H1 (cell line): ENCODE data around the gene TTI1.

ENCODE experiments used
- BRCA1 ChIP-seq: IDR thresholded peaks from 2 replicates; pipeline ENCODE4 v1.6.1; 2012; ENCODE audit warnings: low read depth, low read length, improper control_type of control experiment
- CHD1 ChIP-seq: IDR thresholded peaks from 2 replicates; pipeline ENCODE4 v1.6.1; 2012; ENCODE audit warnings: low read depth, low read length, improper control_type of control experiment
- EGR1 ChIP-seq: IDR thresholded peaks from 2 replicates; pipeline ENCODE4 v1.6.1; 2011; ENCODE audit warnings: low read depth, low read length, borderline replicate concordance
- EP300 ChIP-seq, 2 experiments: IDR thresholded peaks; 1 replicate in 1 of 2; 2 replicates in 1 of 2; pipeline ENCODE4 v1.6.1; 2011 to 2012; ENCODE audit warnings: low read depth in 2 of 2, low read length in 2 of 2, mild to moderate bottlenecking in 2 of 2, borderline replicate concordance in 1 of 2, inconsistent platforms in 1 of 2, moderate library complexity in 1 of 2
- EZH2 ChIP-seq: fragments of 200-600 bp; sonication (generic); IDR thresholded peaks from 2 replicates; pipeline ENCODE4 v1.7.1; 2012; ENCODE audit warnings: low read depth, mild to moderate bottlenecking, moderate library complexity, low read length, inconsistent platforms; ENCODE audit not compliant: severe bottlenecking
- GABPA ChIP-seq: IDR thresholded peaks from 2 replicates; pipeline ENCODE4 v1.6.1; 2011; ENCODE audit warnings: mild to moderate bottlenecking, low read length, moderate library complexity, borderline replicate concordance; ENCODE audit not compliant: insufficient read depth
- MAX ChIP-seq: IDR thresholded peaks from 2 replicates; pipeline ENCODE4 v1.6.1; 2012; ENCODE audit warnings: inconsistent platforms
- POLR2A ChIP-seq, 2 experiments: IDR thresholded peaks; 1 replicate in 1 of 2; 2 replicates in 1 of 2; pipeline ENCODE4 v1.6.1; 2011; ENCODE audit warnings: low read depth in 2 of 2, low read length in 2 of 2, mild to moderate bottlenecking in 2 of 2; ENCODE audit errors: control extremely low read depth in 1 of 2
- POLR2AphosphoS5 ChIP-seq: IDR thresholded peaks from 2 replicates; pipeline ENCODE4 v1.6.1; 2011; ENCODE audit warnings: low read depth, low read length
- SIN3A ChIP-seq, 2 experiments: IDR thresholded peaks in 1 of 2; conservative IDR thresholded peaks in 1 of 2; 2 replicates each; pipeline ENCODE4 v1.6.1; 2011 to 2012; ENCODE audit warnings: low read length in 2 of 2, improper control_type of control experiment in 1 of 2, low read depth in 1 of 2, mild to moderate bottlenecking in 1 of 2
- SUZ12 ChIP-seq: fragments of 200-600 bp; sonication (generic); IDR thresholded peaks from 2 replicates; pipeline ENCODE4 v1.6.1; 2012; ENCODE audit warnings: mild to moderate bottlenecking, inconsistent platforms, low read length, moderate library complexity, mixed read lengths
- YY1 ChIP-seq: IDR thresholded peaks from 2 replicates; pipeline ENCODE4 v1.6.1; 2011; ENCODE audit warnings: low read depth, mild to moderate bottlenecking, low read length
- ZNF274 ChIP-seq: IDR thresholded peaks from 2 replicates; pipeline ENCODE4 v1.7.0; 2012; ENCODE audit warnings: low read length, borderline replicate concordance; ENCODE audit errors: extremely low read depth
- TF ChIP-seq, protein P1 (sequence below), 3 experiments: IDR thresholded peaks; 1 replicate in 2 of 3; 2 replicates in 1 of 3; pipeline versions ENCODE4 v1.5.1 to v1.6.1; 2011; ENCODE audit warnings: low read length in 3 of 3, mild to moderate bottlenecking in 3 of 3, inconsistent platforms in 2 of 3, low read depth in 1 of 3, moderate library complexity in 1 of 3; ENCODE audit not compliant: insufficient read depth in 1 of 3; ENCODE audit errors: control extremely low read depth in 1 of 3

GRCh38 chr20:38029453-38029852 is 3.8 kb downstream of the TTI1 start:
- no peak for TF ChIP-seq YY1
- TF ChIP-seq EGR1 = no peak
- TF ChIP-seq MAX = no peak
- no peak for TF ChIP-seq SIN3A (conservative IDR thresholded peaks at IDR 0.05 in 1 of 2, IDR thresholded peaks at IDR 0.05 in 1 of 2; ENCODE audit: low read depth in 1 of 2, low read length in 2 of 2)
- TF ChIP-seq POLR2A (IDR thresholded peaks at IDR 0.05; ENCODE audit: control extremely low read depth in 1 of 2, low read depth in 2 of 2, low read length in 2 of 2) = no peak
- TF ChIP-seq, protein P1, sequence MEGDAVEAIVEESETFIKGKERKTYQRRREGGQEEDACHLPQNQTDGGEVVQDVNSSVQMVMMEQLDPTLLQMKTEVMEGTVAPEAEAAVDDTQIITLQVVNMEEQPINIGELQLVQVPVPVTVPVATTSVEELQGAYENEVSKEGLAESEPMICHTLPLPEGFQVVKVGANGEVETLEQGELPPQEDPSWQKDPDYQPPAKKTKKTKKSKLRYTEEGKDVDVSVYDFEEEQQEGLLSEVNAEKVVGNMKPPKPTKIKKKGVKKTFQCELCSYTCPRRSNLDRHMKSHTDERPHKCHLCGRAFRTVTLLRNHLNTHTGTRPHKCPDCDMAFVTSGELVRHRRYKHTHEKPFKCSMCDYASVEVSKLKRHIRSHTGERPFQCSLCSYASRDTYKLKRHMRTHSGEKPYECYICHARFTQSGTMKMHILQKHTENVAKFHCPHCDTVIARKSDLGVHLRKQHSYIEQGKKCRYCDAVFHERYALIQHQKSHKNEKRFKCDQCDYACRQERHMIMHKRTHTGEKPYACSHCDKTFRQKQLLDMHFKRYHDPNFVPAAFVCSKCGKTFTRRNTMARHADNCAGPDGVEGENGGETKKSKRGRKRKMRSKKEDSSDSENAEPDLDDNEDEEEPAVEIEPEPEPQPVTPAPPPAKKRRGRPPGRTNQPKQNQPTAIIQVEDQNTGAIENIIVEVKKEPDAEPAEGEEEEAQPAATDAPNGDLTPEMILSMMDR (IDR thresholded peaks at IDR 0.05; ENCODE audit: control extremely low read depth in 1 of 3, insufficient read depth in 1 of 3, low read depth in 1 of 3, low read length in 3 of 3) = no peak
- TF ChIP-seq EZH2 = no peak
- TF ChIP-seq POLR2AphosphoS5 = no peak
- TF ChIP-seq EP300 (IDR thresholded peaks at IDR 0.05; ENCODE audit: borderline replicate concordance in 1 of 2, low read depth in 2 of 2, low read length in 2 of 2) = no peak
- no peak for TF ChIP-seq CHD1
- TF ChIP-seq BRCA1 = no peak
- TF ChIP-seq ZNF274 = no peak
- no peak for TF ChIP-seq SUZ12
- no peak for TF ChIP-seq GABPA
